ENCODE results near the gene ADCK1.

DNA sequence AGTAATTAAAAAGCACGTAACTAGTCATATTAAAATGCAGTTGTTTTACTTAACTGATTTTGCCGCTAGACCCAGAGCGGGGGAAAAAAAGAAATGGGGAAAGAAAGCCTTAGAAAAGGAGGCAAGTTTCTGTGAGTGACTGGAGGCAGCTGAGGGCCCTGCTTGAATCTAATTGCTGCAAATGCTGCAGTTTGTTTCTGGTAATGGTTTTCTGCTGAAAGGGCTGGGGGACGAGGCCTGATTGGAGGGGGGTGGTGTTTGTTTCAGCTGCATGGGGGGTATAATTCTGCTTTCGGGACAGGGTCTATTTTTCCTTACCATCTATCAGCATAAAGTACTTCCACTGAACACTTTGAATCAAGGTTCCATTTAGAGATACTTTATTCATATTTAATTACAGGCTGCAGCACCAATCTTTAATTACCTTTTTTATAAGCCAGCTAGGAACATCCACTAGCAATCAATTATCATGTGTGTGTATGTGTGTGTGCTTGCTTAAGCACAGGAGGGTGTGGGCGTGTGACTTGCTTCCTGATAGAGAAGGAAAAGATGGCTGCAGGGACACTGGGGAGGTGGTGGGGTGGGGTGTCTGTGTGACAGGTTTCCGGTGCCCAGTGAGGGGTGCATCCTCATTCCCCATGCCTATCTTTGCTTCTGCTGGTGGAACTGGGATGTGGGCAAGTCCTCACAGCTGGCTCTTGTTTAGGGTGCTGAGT lies 83.4 kb downstream of the ADCK1 start:
- no peak for TF ChIP-seq POLR2A (IDR thresholded peaks at IDR 0.05)
- TF ChIP-seq POLR2AphosphoS5 (IDR thresholded peaks at IDR 0.05; ENCODE audit: insufficient read depth in 1 of 2, low read depth in 1 of 2), result no peak
- TF ChIP-seq, protein P1, sequence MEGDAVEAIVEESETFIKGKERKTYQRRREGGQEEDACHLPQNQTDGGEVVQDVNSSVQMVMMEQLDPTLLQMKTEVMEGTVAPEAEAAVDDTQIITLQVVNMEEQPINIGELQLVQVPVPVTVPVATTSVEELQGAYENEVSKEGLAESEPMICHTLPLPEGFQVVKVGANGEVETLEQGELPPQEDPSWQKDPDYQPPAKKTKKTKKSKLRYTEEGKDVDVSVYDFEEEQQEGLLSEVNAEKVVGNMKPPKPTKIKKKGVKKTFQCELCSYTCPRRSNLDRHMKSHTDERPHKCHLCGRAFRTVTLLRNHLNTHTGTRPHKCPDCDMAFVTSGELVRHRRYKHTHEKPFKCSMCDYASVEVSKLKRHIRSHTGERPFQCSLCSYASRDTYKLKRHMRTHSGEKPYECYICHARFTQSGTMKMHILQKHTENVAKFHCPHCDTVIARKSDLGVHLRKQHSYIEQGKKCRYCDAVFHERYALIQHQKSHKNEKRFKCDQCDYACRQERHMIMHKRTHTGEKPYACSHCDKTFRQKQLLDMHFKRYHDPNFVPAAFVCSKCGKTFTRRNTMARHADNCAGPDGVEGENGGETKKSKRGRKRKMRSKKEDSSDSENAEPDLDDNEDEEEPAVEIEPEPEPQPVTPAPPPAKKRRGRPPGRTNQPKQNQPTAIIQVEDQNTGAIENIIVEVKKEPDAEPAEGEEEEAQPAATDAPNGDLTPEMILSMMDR (IDR thresholded peaks at IDR 0.05), result no peak

Data from vagina (tissue), 2 donors.